Testis (tissue), 3 donors: ENCODE measurements around the gene NTN4. TPM values are rescaled to one million over a fixed set of nuclear protein-coding genes. Genes with fewer than 3 reads are reported as not detected.

Experiments used
- DNase-seq: peaks from one replicate; pipeline ENCODE4 v3.0.0-alpha.2; 2019
- H3K27ac ChIP-seq, 2 donors: fragments of 200-600 bp; sonication (generic); one replicate each; pipeline ENCODE4 v1.5.1; 2019
- H3K27me3 ChIP-seq: fragments of 200-600 bp; sonication (generic); one replicate; pipeline ENCODE4 v1.5.1; 2019
- H3K36me3 ChIP-seq: fragments of 200-600 bp; sonication (generic); one replicate; pipeline ENCODE4 v1.5.1; 2017; ENCODE audit warnings: low read depth; ENCODE audit errors: missing control alignments
- H3K4me1 ChIP-seq: fragments of 200-600 bp; sonication (generic); one replicate; pipeline ENCODE4 v1.5.1; 2019
- H3K4me3 ChIP-seq, 2 donors: fragments of 200-600 bp; sonication (generic); one replicate each; pipeline ENCODE4 v1.5.1; 2017 to 2019
- H3K9me3 ChIP-seq: fragments of 200-600 bp; sonication (generic); one replicate; pipeline ENCODE4 v1.5.1; 2017
- POLR2A ChIP-seq: fragments of 450-650 bp; IDR thresholded peaks from one replicate; pipeline ENCODE4 v1.6.1; 2017; ENCODE audit warnings: antibody characterized with exemption, mild to moderate bottlenecking, moderate library complexity
- WGBS, 2 donors: methylation state at CpG; one replicate each; pipeline ENCODE4 v1.1.5; 2018; 5-methylcytosine and 5-hydroxymethylcytosine counted together
- intact Hi-C: fragments of 100-400 bp; cut with DNase I; formaldehyde crosslinking; loops from one replicate; pipeline ENCODE4 v1.15.1; 2023; ENCODE audit warnings: low total_unique reads
- polyA plus RNA-seq: library from polyadenylated mRNA; stranded (reverse); fragments of 350-450 nt; fragmentation: Illumina TruSeq; extraction: RNeasy Lipid Tissue Mini Kit (QIAGEN cat#74804); gene quantifications from one replicate; pipeline ENCODE4 v1.2.3, GENCODE V29; 2014; ENCODE audit warnings: low read depth, low replicate concordance; ENCODE audit not compliant: insufficient read depth
- total RNA-seq, 2 donors: library from RNA; depleted of rRNA; stranded (reverse); fragments of >200 nt; gene quantifications; one replicate each; pipeline ENCODE4 v1.2.3, GENCODE V29; 2016
- TF ChIP-seq, protein P1 (sequence below), 3 experiments: fragments of 450-650 bp in 2 of 3; fragments of 200-600 bp in 1 of 3; sonication (generic) in 1 of 3; IDR thresholded peaks; one replicate each; pipeline ENCODE4 v1.5.1; 2016 to 2019; ENCODE audit warnings: antibody characterized with exemption in 3 of 3, mild to moderate bottlenecking in 2 of 3, moderate library complexity in 1 of 3

NTN4 gene
- total and polyA plus RNA-seq, 3 donors from 2014 or later: 15.9 to 84.9 (median 43.8) TPM

DNA sequence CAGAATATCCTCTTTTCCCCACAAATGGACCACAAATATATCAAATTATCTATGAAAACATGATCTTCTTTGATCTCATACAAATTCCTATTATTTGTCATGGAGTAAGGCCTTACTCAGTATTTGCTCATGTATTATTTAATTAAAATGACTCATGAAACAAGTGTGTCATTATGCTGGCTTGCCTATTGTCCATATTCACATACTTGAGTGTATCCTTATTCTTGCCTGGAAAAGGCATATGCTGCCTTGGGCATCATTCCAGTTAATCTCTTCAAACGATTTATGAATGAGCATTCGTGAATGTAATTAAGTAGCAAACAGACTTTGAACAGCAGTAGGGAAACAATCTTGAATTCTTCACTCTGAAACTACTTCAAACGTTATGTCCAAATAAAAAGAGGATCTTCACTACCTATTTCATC is 45.6 kb upstream of the NTN4 start:
- TF ChIP-seq, protein P1, sequence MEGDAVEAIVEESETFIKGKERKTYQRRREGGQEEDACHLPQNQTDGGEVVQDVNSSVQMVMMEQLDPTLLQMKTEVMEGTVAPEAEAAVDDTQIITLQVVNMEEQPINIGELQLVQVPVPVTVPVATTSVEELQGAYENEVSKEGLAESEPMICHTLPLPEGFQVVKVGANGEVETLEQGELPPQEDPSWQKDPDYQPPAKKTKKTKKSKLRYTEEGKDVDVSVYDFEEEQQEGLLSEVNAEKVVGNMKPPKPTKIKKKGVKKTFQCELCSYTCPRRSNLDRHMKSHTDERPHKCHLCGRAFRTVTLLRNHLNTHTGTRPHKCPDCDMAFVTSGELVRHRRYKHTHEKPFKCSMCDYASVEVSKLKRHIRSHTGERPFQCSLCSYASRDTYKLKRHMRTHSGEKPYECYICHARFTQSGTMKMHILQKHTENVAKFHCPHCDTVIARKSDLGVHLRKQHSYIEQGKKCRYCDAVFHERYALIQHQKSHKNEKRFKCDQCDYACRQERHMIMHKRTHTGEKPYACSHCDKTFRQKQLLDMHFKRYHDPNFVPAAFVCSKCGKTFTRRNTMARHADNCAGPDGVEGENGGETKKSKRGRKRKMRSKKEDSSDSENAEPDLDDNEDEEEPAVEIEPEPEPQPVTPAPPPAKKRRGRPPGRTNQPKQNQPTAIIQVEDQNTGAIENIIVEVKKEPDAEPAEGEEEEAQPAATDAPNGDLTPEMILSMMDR (IDR thresholded peaks at IDR 0.05): no peak
- TF ChIP-seq POLR2A: no peak
- DNase-seq: no peak
- H3K27me3 ChIP-seq: no peaks in the 10 kb centered on the region
- WGBS, 2 donors: 17 to 22% methylated on average over 3 of the region's 3 CpGs
- no peaks in the 10 kb centered on the region for H3K9me3 ChIP-seq
- H3K27ac ChIP-seq: no peak overlapping the region
- intact Hi-C loops: no loop called here
- no peaks in the 10 kb centered on the region for H3K36me3 ChIP-seq
- no peak overlapping the region for H3K4me3 ChIP-seq
- H3K4me1 ChIP-seq: peaks cover 4% of the 10 kb centered on the region

DNA sequence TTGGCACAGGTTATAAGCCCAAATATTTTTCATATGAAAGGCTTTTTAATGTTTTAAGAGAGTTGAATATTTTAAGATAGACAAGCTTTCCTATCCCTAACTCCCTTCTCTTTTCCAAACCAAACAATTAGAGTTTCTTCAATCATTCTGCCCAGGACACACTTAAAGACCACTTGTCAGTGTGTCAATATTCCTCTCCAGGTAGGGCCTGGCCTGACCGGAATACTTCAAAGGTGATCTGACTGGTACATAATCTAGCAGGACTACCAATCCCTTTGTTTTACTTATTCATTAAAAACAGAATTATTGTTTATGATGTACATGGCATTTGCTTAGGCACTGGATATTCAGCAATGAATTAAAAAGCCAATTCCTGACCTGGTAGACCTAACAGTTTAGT is 44.0 kb upstream of the NTN4 start:
- DNase-seq: no peak
- no peaks in the 10 kb centered on the region for H3K9me3 ChIP-seq
- TF ChIP-seq POLR2A: no peak
- TF ChIP-seq, protein P1 (IDR thresholded peaks at IDR 0.05): no peak
- 85 to 91% methylated on average over 1 of the region's 1 CpG for WGBS, 2 donors
- intact Hi-C loops: no loop called here
- no peak overlapping the region for H3K4me3 ChIP-seq
- peaks cover 4% of the 10 kb centered on the region for H3K4me1 ChIP-seq
- H3K27me3 ChIP-seq: no peaks in the 10 kb centered on the region
- no peaks in the 10 kb centered on the region for H3K36me3 ChIP-seq
- no peak overlapping the region for H3K27ac ChIP-seq

DNA sequence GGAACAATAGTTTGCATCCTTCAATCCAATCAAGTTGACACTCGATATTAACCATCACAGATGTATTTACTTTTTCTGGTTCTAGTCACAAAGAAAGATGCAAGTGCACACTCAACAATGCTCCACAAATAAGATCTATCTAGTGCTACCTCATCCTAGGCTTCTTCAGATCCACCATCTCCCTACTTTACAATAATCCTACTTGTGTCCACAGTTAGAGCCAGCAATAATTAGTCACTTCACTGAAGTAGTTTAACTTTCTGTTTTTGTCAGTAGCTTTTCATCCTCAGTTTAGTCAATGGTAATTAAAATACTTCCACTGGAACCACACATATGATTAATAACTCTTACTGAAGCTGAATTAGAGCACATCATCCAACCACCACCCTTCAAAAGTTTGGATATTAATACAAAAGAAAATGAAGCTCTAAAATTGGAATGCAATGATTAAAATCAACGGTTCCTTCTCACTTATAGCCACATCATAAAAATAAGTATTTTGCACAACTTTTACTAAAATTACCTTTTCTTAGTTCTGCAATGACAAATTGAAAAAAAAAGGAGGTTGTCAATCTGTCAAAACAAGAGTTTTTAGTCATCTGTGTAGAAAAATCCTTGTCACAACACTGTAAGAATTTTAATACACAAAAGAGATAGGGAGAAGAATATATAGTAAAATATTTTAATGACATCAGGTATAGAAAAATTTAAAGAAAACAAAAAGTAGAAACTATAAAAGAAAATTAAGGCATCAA is 39.9 kb upstream of the NTN4 start:
- no peak for DNase-seq
- no peak overlapping the region for H3K4me3 ChIP-seq
- intact Hi-C loops: no loop called here
- H3K27ac ChIP-seq: no peak overlapping the region
- no peak for TF ChIP-seq POLR2A
- TF ChIP-seq, protein P1 (IDR thresholded peaks at IDR 0.05): no peak
- H3K4me1 ChIP-seq: no peaks in the 10 kb centered on the region
- H3K9me3 ChIP-seq: no peaks in the 10 kb centered on the region
- WGBS, 2 donors: 87 to 91% methylated on average over 2 of the region's 2 CpGs
- no peaks in the 10 kb centered on the region for H3K36me3 ChIP-seq
- H3K27me3 ChIP-seq: no peaks in the 10 kb centered on the region

DNA sequence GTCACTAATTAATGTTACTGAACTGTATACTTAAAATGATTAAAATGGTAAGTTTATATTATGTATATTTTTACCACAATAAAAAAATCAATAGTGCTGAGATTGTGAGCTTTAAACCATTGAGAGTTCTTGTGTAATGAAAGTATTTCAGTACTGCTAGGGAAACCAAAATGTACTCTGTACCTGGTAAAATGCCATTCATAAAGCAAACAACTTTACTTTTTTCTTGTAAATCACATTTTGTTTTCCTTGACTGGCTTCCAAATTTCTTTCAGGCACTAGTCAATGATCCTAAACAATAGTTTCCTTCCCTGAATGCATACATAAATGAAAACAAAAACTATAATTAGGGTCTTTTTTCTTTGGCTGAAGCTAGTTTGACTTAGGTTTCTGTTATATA is 38.8 kb upstream of the NTN4 start:
- DNase-seq: no peak
- intact Hi-C loops: no loop called here
- Histone ChIP-seq H3K4me1 (no peaks in the 10 kb centered on the region), H3K27me3 (no peaks in the 10 kb centered on the region), H3K27ac (no peak overlapping the region), H3K36me3 (no peaks in the 10 kb centered on the region), H3K9me3 (no peaks in the 10 kb centered on the region), H3K4me3 (no peak overlapping the region)
- TF ChIP-seq, protein P1 (IDR thresholded peaks at IDR 0.05): no peak
- TF ChIP-seq POLR2A: no peak
